Liver (tissue), 9 donors: ENCODE measurements around the gene FCSK. TPM values are rescaled to one million over a fixed set of nuclear protein-coding genes. Genes with fewer than 3 reads are reported as not detected.
A peak's percentile ranks its signal among the peaks of the same experiment; 100 is the strongest.

Source experiments
- DNase-seq: peaks from one replicate; pipeline ENCODE4 v3.0.0-alpha.2; 2017; ENCODE audit warnings: low spot score
- H3K27ac ChIP-seq, 2 donors: one replicate each; pipeline ENCODE4 v1.7.0; 2013; ENCODE audit warnings: inconsistent platforms in 2 of 2, low read length in 2 of 2, control low read depth in 1 of 2, low read depth in 1 of 2, mild to moderate bottlenecking in 1 of 2
- H3K27me3 ChIP-seq, 4 donors: one replicate each; pipeline versions ENCODE4 v1.6.1 to v1.7.0; 2013; ENCODE audit warnings: low read length in 3 of 4, inconsistent platforms in 1 of 4, mild to moderate bottlenecking in 1 of 4, moderate library complexity in 1 of 4; ENCODE audit not compliant: control insufficient read depth in 4 of 4, insufficient read depth in 4 of 4
- H3K36me3 ChIP-seq, 4 donors: one replicate each; pipeline versions ENCODE4 v1.6.1 to v1.7.0; 2013; ENCODE audit warnings: low read length in 3 of 4, mild to moderate bottlenecking in 3 of 4, low read depth in 1 of 4, moderate library complexity in 1 of 4; ENCODE audit not compliant: control insufficient read depth in 4 of 4, insufficient read depth in 3 of 4
- H3K4me1 ChIP-seq, 4 donors: one replicate each; pipeline versions ENCODE4 v1.6.1 to v1.7.0; 2013; ENCODE audit warnings: low read length in 3 of 4, mild to moderate bottlenecking in 3 of 4, moderate library complexity in 1 of 4; ENCODE audit not compliant: control insufficient read depth in 4 of 4, insufficient read depth in 4 of 4
- H3K4me3 ChIP-seq, 3 donors: one replicate each; pipeline versions ENCODE4 v1.6.1 to v1.7.0; 2013; ENCODE audit warnings: low read length in 3 of 3, control low read depth in 1 of 3, low read depth in 1 of 3, mild to moderate bottlenecking in 1 of 3
- H3K9ac ChIP-seq, 2 donors: one replicate each; pipeline ENCODE4 v1.7.0; 2013; ENCODE audit warnings: low read length in 2 of 2, mild to moderate bottlenecking in 2 of 2, moderate library complexity in 2 of 2, control low read depth in 1 of 2, low read depth in 1 of 2
- H3K9me3 ChIP-seq, 4 donors: one replicate each; pipeline versions ENCODE4 v1.6.1 to v1.7.0; 2013; ENCODE audit warnings: low read length in 3 of 4; ENCODE audit not compliant: control insufficient read depth in 4 of 4
- EGR1 ChIP-seq, 2 donors: IDR thresholded peaks; 2 replicates each; pipeline ENCODE4 v1.6.1; 2016 to 2018; ENCODE audit warnings: antibody characterized with exemption in 2 of 2, low read depth in 2 of 2
- GABPA ChIP-seq, 2 donors: IDR thresholded peaks in 1 of 2; conservative IDR thresholded peaks in 1 of 2; 2 replicates each; pipeline ENCODE4 v1.6.1; 2016; ENCODE audit warnings: antibody characterized with exemption in 2 of 2, mild to moderate bottlenecking in 1 of 2, moderate library complexity in 1 of 2
- HNF4A ChIP-seq, 2 donors: conservative IDR thresholded peaks; 2 replicates each; pipeline ENCODE4 v1.6.1; 2016; ENCODE audit warnings: antibody characterized with exemption in 2 of 2, mild to moderate bottlenecking in 2 of 2
- HNF4G ChIP-seq: IDR thresholded peaks from 2 replicates; pipeline ENCODE4 v1.6.1; 2016; ENCODE audit warnings: antibody characterized with exemption
- JUND ChIP-seq, 2 donors: IDR thresholded peaks; 2 replicates each; pipeline ENCODE4 v1.6.1; 2016; ENCODE audit warnings: antibody characterized with exemption in 2 of 2
- NR2F2 ChIP-seq: IDR thresholded peaks from 2 replicates; pipeline ENCODE4 v1.6.1; 2016; ENCODE audit warnings: antibody characterized with exemption
- RAD21 ChIP-seq, 2 donors: IDR thresholded peaks; 2 replicates each; pipeline ENCODE4 v1.6.1; 2016; ENCODE audit warnings: antibody characterized with exemption in 2 of 2, mild to moderate bottlenecking in 2 of 2
- RXRA ChIP-seq, 2 donors: IDR thresholded peaks; 2 replicates each; pipeline ENCODE4 v1.6.1; 2017 to 2018; ENCODE audit warnings: antibody characterized with exemption in 2 of 2, mild to moderate bottlenecking in 1 of 2
- SP1 ChIP-seq: IDR thresholded peaks from 2 replicates; pipeline ENCODE4 v1.6.1; 2018; ENCODE audit warnings: antibody characterized with exemption, mild to moderate bottlenecking
- TAF1 ChIP-seq: conservative IDR thresholded peaks from 2 replicates; pipeline ENCODE4 v1.6.1; 2016; ENCODE audit warnings: antibody characterized with exemption, mild to moderate bottlenecking
- YY1 ChIP-seq: IDR thresholded peaks from 2 replicates; pipeline ENCODE4 v1.6.1; 2016; ENCODE audit warnings: antibody characterized with exemption, mild to moderate bottlenecking
- WGBS: extraction: QIAGEN DNeasy Blood & Tissue Kit; methylation state at CpG from one replicate; pipeline ENCODE4 v1.1.7; 2013; 5-methylcytosine and 5-hydroxymethylcytosine counted together
- polyA plus RNA-seq, 2 donors: library from polyadenylated mRNA; stranded (reverse) in 1 of 2; unstranded in 1 of 2; fragments of 200-250 nt in 1 of 2; fragments of >200 nt in 1 of 2; fragmentation: Nextera tagmentation in 1 of 2; extraction: Ambion mirVana in 1 of 2; gene quantifications; one replicate each; pipeline versions ENCODE4 v1.2.1 to v1.2.3, GENCODE V29; 2013 to 2015
- total RNA-seq, 2 donors: library from RNA; depleted of rRNA; stranded (reverse); fragments of >200 nt; gene quantifications; one replicate each; pipeline ENCODE4 v1.2.3, GENCODE V29; 2014
- TF ChIP-seq, protein P1 (sequence below): fragments of 150-350 bp; IDR thresholded peaks from 2 replicates; pipeline ENCODE4 v1.5.1; 2017; ENCODE audit warnings: improper control_type of control experiment, low read depth, low read length; ENCODE audit not compliant: missing input control
- TF ChIP-seq, protein P2 (sequence below): IDR thresholded peaks from 2 replicates; pipeline ENCODE4 v1.6.1; 2016; ENCODE audit warnings: antibody characterized with exemption
- TF ChIP-seq, protein P3 (sequence below): IDR thresholded peaks from 2 replicates; pipeline ENCODE4 v1.6.1; 2016; ENCODE audit warnings: antibody characterized with exemption, mild to moderate bottlenecking
- TF ChIP-seq, protein P4 (sequence below): IDR thresholded peaks from 2 replicates; pipeline ENCODE4 v1.6.1; 2016; ENCODE audit warnings: antibody characterized with exemption
- TF ChIP-seq, protein P5 (sequence below): IDR thresholded peaks from 2 replicates; pipeline ENCODE4 v1.6.1; 2016; ENCODE audit warnings: antibody characterized with exemption
- donor health status: healthy.
- donor health status: healthy.
- donor health status: healthy.
- donor health status: healthy.
- donor health status: healthy.

Gene FCSK
- total and polyA plus RNA-seq, 4 donors = 4.3 to 20.2 (median 8.5) TPM

DNA sequence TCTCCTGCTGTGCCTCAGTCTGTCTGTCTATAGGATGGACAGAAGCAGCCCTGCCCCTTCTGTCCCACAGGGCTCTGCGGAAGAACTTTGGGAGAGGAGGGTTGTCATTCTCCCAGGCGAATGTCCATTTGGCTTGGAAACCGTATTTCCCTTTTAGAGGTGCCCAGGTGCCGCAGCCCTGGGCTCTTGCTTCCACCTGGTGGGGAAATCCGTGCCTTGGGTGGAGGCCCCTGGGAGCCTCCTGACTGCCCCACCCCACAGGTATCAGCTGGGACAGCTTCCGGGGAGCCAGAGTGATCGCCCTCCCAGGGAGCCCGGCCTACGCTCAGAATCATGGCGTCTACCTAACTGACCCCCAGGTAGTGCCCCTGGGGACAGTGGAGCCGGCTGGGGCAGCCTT, 12.7 kb downstream of the FCSK start:
- DNase-seq = no peak
- Histone ChIP-seq H3K27ac (no peak overlapping the region), H3K4me3 (no peak overlapping the region), H3K36me3 (peaks cover 3 to 39% (median 7%) of the 10 kb centered on the region in 4 donors), H3K9me3 (no peaks in the 10 kb centered on the region), H3K27me3 (no peaks in the 10 kb centered on the region), H3K9ac (no peak overlapping the region), H3K4me1 (no peaks in the 10 kb centered on the region)
- TF ChIP-seq EGR1 (IDR thresholded peaks at IDR 0.05; ENCODE audit: low read depth in 2 of 2) (no peak), RAD21 (IDR thresholded peaks at IDR 0.05) (peak in 1 of 2 donors; percentile 23)
- 93% methylated on average over 11 of the region's 11 CpGs for WGBS

DNA sequence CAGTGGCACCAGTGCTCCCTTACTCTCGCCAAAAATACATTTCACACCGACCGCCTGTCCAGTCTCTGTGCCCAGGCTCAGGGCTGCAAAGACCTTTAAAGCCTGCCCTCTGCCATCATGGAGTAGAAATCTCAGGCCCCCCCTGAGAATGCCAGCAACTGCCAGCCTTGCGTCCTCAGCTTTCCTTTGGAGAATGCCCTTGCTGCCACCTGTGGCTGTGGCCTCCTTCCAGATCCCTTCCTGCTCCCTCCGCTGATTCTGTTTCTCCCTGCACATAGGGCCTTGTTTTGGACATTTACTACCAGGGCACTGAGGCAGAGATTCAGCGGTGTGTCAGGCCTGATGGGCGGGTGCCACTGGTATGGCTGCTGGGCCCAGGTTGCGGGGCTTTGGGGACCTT, 13.2 kb downstream of the FCSK start:
- Histone ChIP-seq H3K4me3 (no peak overlapping the region), H3K9me3 (no peaks in the 10 kb centered on the region), H3K27me3 (no peaks in the 10 kb centered on the region), H3K4me1 (no peaks in the 10 kb centered on the region), H3K27ac (no peak overlapping the region), H3K36me3 (peaks cover 3 to 39% (median 7%) of the 10 kb centered on the region in 4 donors), H3K9ac (no peak overlapping the region)
- TF ChIP-seq, protein P1, sequence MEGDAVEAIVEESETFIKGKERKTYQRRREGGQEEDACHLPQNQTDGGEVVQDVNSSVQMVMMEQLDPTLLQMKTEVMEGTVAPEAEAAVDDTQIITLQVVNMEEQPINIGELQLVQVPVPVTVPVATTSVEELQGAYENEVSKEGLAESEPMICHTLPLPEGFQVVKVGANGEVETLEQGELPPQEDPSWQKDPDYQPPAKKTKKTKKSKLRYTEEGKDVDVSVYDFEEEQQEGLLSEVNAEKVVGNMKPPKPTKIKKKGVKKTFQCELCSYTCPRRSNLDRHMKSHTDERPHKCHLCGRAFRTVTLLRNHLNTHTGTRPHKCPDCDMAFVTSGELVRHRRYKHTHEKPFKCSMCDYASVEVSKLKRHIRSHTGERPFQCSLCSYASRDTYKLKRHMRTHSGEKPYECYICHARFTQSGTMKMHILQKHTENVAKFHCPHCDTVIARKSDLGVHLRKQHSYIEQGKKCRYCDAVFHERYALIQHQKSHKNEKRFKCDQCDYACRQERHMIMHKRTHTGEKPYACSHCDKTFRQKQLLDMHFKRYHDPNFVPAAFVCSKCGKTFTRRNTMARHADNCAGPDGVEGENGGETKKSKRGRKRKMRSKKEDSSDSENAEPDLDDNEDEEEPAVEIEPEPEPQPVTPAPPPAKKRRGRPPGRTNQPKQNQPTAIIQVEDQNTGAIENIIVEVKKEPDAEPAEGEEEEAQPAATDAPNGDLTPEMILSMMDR = no peak
- TF ChIP-seq YY1 = no peak
- TF ChIP-seq, protein P2, sequence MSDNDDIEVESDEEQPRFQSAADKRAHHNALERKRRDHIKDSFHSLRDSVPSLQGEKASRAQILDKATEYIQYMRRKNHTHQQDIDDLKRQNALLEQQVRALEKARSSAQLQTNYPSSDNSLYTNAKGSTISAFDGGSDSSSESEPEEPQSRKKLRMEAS = no peak
- TF ChIP-seq, protein P3, sequence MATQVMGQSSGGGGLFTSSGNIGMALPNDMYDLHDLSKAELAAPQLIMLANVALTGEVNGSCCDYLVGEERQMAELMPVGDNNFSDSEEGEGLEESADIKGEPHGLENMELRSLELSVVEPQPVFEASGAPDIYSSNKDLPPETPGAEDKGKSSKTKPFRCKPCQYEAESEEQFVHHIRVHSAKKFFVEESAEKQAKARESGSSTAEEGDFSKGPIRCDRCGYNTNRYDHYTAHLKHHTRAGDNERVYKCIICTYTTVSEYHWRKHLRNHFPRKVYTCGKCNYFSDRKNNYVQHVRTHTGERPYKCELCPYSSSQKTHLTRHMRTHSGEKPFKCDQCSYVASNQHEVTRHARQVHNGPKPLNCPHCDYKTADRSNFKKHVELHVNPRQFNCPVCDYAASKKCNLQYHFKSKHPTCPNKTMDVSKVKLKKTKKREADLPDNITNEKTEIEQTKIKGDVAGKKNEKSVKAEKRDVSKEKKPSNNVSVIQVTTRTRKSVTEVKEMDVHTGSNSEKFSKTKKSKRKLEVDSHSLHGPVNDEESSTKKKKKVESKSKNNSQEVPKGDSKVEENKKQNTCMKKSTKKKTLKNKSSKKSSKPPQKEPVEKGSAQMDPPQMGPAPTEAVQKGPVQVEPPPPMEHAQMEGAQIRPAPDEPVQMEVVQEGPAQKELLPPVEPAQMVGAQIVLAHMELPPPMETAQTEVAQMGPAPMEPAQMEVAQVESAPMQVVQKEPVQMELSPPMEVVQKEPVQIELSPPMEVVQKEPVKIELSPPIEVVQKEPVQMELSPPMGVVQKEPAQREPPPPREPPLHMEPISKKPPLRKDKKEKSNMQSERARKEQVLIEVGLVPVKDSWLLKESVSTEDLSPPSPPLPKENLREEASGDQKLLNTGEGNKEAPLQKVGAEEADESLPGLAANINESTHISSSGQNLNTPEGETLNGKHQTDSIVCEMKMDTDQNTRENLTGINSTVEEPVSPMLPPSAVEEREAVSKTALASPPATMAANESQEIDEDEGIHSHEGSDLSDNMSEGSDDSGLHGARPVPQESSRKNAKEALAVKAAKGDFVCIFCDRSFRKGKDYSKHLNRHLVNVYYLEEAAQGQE = no peak
- TF ChIP-seq NR2F2 = no peak
- TF ChIP-seq RXRA (IDR thresholded peaks at IDR 0.05) = no peak
- no peak for TF ChIP-seq GABPA (IDR thresholded peaks at IDR 0.05 in 1 of 2, conservative IDR thresholded peaks at IDR 0.05 in 1 of 2)
- no peak for TF ChIP-seq JUND (IDR thresholded peaks at IDR 0.05)
- TF ChIP-seq TAF1 = no peak
- no peak for TF ChIP-seq SP1
- TF ChIP-seq, protein P4, sequence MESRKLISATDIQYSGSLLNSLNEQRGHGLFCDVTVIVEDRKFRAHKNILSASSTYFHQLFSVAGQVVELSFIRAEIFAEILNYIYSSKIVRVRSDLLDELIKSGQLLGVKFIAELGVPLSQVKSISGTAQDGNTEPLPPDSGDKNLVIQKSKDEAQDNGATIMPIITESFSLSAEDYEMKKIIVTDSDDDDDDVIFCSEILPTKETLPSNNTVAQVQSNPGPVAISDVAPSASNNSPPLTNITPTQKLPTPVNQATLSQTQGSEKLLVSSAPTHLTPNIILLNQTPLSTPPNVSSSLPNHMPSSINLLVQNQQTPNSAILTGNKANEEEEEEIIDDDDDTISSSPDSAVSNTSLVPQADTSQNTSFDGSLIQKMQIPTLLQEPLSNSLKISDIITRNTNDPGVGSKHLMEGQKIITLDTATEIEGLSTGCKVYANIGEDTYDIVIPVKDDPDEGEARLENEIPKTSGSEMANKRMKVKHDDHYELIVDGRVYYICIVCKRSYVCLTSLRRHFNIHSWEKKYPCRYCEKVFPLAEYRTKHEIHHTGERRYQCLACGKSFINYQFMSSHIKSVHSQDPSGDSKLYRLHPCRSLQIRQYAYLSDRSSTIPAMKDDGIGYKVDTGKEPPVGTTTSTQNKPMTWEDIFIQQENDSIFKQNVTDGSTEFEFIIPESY = no peak
- TF ChIP-seq, protein P5, sequence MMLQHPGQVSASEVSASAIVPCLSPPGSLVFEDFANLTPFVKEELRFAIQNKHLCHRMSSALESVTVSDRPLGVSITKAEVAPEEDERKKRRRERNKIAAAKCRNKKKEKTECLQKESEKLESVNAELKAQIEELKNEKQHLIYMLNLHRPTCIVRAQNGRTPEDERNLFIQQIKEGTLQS = no peak
- no peak for TF ChIP-seq HNF4G
- no peak for TF ChIP-seq HNF4A (conservative IDR thresholded peaks at IDR 0.05)
- 94% methylated on average over 8 of the region's 8 CpGs for WGBS
- no peak for DNase-seq
